CD4-positive, alpha-beta T cell treated with Interleukin-21 for 1 hour (primary cell): ENCODE data around the gene LHX3.
A peak's percentile ranks its signal among the peaks of the same experiment; 100 is the strongest.

ENCODE experiments used
- DNase-seq: peaks from one replicate; pipeline ENCODE4 v3.0.0-alpha.2; 2020

LHX3 gene

GRCh38 chr9:136204838-136205706, at the start of gene LHX3:
LHX3 (minus strand) TSS chr9:136205128; CDS start chr9:136205012, 116 bp downstream.
- no peak for DNase-seq

- no peak for DNase-seq
Measured at GRCh38 chr9:136253246-136254130, 48.6 kb upstream of the LHX3 start.

GRCh38 chr9:136252846-136253245, 47.9 kb upstream of the LHX3 start:
- no peak for DNase-seq

GRCh38 chr9:136252281-136252680, 47.4 kb upstream of the LHX3 start:
- no peak for DNase-seq

GRCh38 chr9:136251264-136252115, 46.6 kb upstream of the LHX3 start:
- no peak for DNase-seq

GRCh38 chr9:136250676-136251075, 45.7 kb upstream of the LHX3 start:
- no peak for DNase-seq

- no peak for DNase-seq
Measured at GRCh38 chr9:136249877-136250559, 45.1 kb upstream of the LHX3 start.

GRCh38 chr9:136248951-136249876, 44.3 kb upstream of the LHX3 start:
- DNase-seq = no peak

GRCh38 chr9:136247947-136248637, 43.2 kb upstream of the LHX3 start:
- no peak for DNase-seq

- DNase-seq = no peak
Measured at GRCh38 chr9:136247551-136247916, 42.6 kb upstream of the LHX3 start.

GRCh38 chr9:136246849-136247550, 42.1 kb upstream of the LHX3 start:
- no peak for DNase-seq

- DNase-seq = peak; percentile 85
Measured at GRCh38 chr9:136245219-136246150, 40.6 kb upstream of the LHX3 start, which contains the start of gene QSOX2. QSOX2 (minus strand) TSS chr9:136245812; CDS start chr9:136245803, 9 bp downstream.

GRCh38 chr9:136244969-136245218, 40.0 kb upstream of the LHX3 start:
- no peak for DNase-seq

- DNase-seq = peak; percentile 41
Measured at GRCh38 chr9:136244122-136244968, 39.4 kb upstream of the LHX3 start.

GRCh38 chr9:136243631-136244030, 38.7 kb upstream of the LHX3 start:
- DNase-seq = no peak

- DNase-seq = no peak
Measured at GRCh38 chr9:136242918-136243525, 38.1 kb upstream of the LHX3 start.

GRCh38 chr9:136242248-136242647, 37.3 kb upstream of the LHX3 start:
- no peak for DNase-seq
